Osteoblast (primary cell): ENCODE measurements around the gene RPRD2. TPM values are rescaled to one million over a fixed set of nuclear protein-coding genes. Genes with fewer than 3 reads are reported as not detected.

ENCODE experiments used
- DNase-seq: peaks from one replicate; pipeline ENCODE4 v3.0.0; 2011; ENCODE audit warnings: low spot score, mixed read lengths; ENCODE audit not compliant: insufficient read length; ENCODE audit errors: missing footprints
- H2AFZ ChIP-seq: 2 replicates; pipeline ENCODE4 v1.6.0; 2011; ENCODE audit warnings: mild to moderate bottlenecking, low read length
- H3K27ac ChIP-seq: 2 replicates; pipeline ENCODE4 v1.5.1; 2011; ENCODE audit warnings: mild to moderate bottlenecking, low read depth, low read length, moderate library complexity
- H3K27me3 ChIP-seq: 2 replicates; pipeline ENCODE4 v1.6.0; 2012; ENCODE audit warnings: mild to moderate bottlenecking, control low read depth, inconsistent platforms, low read length, moderate library complexity; ENCODE audit not compliant: insufficient read depth
- H3K36me3 ChIP-seq: 2 replicates; pipeline ENCODE4 v1.5.1; 2011; ENCODE audit warnings: mild to moderate bottlenecking, low read length, control low read depth, moderate library complexity; ENCODE audit not compliant: insufficient read depth
- H3K4me1 ChIP-seq: 2 replicates; pipeline ENCODE4 v1.5.1; 2011; ENCODE audit warnings: mild to moderate bottlenecking, low read length, control low read depth, moderate library complexity; ENCODE audit not compliant: insufficient read depth
- H3K4me2 ChIP-seq: 2 replicates; pipeline ENCODE4 v1.6.0; 2011; ENCODE audit warnings: mild to moderate bottlenecking, low read length; ENCODE audit not compliant: insufficient read depth
- H3K4me3 ChIP-seq: fragments of 200-600 bp; sonication (generic); 3 replicates; pipeline ENCODE4 v1.5.1; 2012; ENCODE audit warnings: mild to moderate bottlenecking, low read length, inconsistent platforms; ENCODE audit not compliant: insufficient read depth
- H3K79me2 ChIP-seq: 2 replicates; pipeline ENCODE4 v1.6.0; 2012; ENCODE audit warnings: mild to moderate bottlenecking, low read length, control low read depth, inconsistent platforms; ENCODE audit not compliant: insufficient read depth
- H3K9me3 ChIP-seq: 2 replicates; pipeline ENCODE4 v1.5.1; 2011; ENCODE audit warnings: low read depth, low read length, control low read depth
- H4K20me1 ChIP-seq: 2 replicates; pipeline ENCODE4 v1.6.0; 2012; ENCODE audit warnings: mild to moderate bottlenecking, low read length, control low read depth; ENCODE audit not compliant: insufficient read depth
- total RNA-seq: library from RNA; depleted of rRNA; stranded (reverse); fragments of >200 nt; gene quantifications from 2 replicates; pipeline ENCODE4 v1.2.3, GENCODE V29; 2012
- TF ChIP-seq, protein P1 (sequence below): IDR thresholded peaks from 2 replicates; pipeline ENCODE4 v1.5.1; 2011; ENCODE audit warnings: mild to moderate bottlenecking, low read depth, low read length, moderate library complexity; ENCODE audit errors: extremely low read depth

The RPRD2 gene
- total RNA-seq, 1 donor = 12.3 TPM

DNA sequence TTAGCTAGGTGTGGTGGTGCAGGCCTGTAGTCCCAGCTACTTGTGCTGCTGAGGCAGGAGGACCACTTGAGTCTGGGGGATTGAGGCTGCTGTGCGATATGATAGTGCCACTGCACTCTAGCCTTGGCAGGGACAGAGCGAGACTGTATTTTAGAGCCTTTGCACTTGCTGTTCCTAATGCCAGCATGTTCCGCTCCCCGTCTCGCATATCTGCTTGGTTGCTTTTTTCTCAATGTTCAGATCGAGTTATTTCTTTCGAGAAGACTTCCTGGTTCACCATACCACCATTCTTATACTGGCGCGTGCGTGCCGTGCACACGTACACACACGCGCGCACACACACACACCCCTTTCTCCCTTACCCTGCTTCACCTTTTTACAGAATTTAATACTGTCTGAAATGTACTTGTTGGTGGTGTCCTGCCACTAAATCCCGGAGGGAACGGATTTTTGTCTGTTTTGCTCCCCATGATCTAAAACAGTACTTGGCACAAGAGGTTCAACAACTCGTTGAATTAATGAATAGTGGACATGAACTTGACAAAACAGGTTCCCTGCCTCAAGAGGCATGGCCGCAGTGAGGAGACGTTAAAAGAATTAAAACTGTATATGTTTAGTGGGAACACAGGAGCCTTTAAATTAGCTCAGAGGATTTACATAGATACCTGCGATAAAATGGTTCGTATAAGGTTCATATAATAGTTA is 1.1 kb upstream of the RPRD2 start:
- Histone ChIP-seq H2AFZ (peak overlapping the region; percentile 98), H3K27me3 (no peaks in the 10 kb centered on the region), H3K4me2 (peak overlapping the region; percentile 99), H4K20me1 (no peaks in the 10 kb centered on the region), H3K4me3 (peak overlapping the region; percentile 95), H3K27ac (peak overlapping the region; percentile 96), H3K9me3 (no peaks in the 10 kb centered on the region), H3K36me3 (no peaks in the 10 kb centered on the region), H3K4me1 (peaks cover 18% of the 10 kb centered on the region), H3K79me2 (peaks cover 32% of the 10 kb centered on the region)
- TF ChIP-seq, protein P1, sequence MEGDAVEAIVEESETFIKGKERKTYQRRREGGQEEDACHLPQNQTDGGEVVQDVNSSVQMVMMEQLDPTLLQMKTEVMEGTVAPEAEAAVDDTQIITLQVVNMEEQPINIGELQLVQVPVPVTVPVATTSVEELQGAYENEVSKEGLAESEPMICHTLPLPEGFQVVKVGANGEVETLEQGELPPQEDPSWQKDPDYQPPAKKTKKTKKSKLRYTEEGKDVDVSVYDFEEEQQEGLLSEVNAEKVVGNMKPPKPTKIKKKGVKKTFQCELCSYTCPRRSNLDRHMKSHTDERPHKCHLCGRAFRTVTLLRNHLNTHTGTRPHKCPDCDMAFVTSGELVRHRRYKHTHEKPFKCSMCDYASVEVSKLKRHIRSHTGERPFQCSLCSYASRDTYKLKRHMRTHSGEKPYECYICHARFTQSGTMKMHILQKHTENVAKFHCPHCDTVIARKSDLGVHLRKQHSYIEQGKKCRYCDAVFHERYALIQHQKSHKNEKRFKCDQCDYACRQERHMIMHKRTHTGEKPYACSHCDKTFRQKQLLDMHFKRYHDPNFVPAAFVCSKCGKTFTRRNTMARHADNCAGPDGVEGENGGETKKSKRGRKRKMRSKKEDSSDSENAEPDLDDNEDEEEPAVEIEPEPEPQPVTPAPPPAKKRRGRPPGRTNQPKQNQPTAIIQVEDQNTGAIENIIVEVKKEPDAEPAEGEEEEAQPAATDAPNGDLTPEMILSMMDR = no peak
- no peak for DNase-seq

DNA sequence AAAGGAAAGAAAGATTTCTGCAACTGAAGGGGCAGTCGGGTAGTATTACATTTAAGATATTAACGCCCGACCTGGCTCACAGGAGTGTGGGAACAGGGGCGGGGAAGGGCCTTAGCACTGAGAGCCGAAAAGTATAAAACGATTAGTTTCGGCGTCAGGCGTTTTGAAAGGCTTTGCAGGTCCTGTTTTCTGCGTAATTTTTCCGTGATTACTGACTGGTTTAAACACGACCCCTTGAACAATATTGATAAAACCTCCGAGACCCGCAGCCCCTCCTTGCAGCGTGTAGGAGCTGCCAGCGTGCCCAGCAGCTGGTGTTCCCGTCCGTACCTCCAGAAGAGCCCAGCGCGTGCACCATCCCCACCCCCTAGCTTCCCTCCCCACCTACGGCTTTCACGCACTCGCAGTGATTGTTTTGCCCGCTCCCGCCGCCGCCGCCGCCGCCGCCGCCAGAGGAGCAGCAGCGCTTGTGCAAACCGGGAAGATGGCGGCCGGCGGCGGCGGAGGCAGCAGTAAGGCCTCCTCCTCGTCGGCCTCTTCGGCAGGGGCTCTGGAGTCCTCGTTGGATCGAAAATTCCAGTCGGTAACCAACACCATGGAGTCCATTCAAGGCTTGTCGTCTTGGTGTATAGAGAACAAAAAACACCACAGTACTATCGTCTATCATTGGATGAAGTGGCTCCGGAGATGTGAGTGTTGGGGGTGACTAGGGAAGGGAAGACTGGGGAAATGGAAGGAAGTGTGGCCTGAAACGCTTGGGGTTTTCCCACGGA is 470 bp downstream of the RPRD2 start:
- Histone ChIP-seq H2AFZ (peak overlapping the region; percentile 97), H3K9me3 (no peaks in the 10 kb centered on the region), H3K27ac (peak overlapping the region; percentile 96), H3K79me2 (peaks cover 45% of the 10 kb centered on the region), H3K4me2 (peak overlapping the region; percentile 99), H4K20me1 (peaks cover 5% of the 10 kb centered on the region), H3K27me3 (no peaks in the 10 kb centered on the region), H3K4me1 (peaks cover 18% of the 10 kb centered on the region), H3K4me3 (peak overlapping the region; percentile 95), H3K36me3 (no peaks in the 10 kb centered on the region)
- DNase-seq = peak; percentile 80
- TF ChIP-seq, protein P1 = no peak

DNA sequence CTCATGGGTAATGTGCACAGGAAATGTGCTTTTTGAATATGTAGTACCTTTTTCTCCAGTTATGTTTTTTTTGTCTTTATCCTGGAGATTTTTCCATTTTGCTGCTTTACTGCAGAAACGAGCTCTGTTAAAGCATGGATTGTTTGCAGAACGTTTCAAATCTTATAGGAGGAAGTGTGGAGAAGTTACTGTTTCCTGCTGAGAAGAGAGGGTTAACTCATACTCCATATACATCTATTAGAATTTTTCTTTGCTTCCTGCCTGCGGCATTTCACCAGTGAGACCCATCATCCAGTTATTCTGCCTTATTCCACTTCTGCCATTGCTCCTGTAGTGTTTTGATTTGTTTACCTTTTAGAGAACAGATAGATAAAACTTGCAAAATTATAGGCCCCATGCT is 2.0 kb downstream of the RPRD2 start:
- Histone ChIP-seq H4K20me1 (peaks cover 8% of the 10 kb centered on the region), H2AFZ (peak overlapping the region; percentile 17), H3K36me3 (no peaks in the 10 kb centered on the region), H3K79me2 (peaks cover 60% of the 10 kb centered on the region), H3K27ac (peak overlapping the region; percentile 96), H3K27me3 (no peaks in the 10 kb centered on the region), H3K4me3 (peak overlapping the region; percentile 95), H3K4me2 (peak overlapping the region; percentile 99), H3K4me1 (peaks cover 18% of the 10 kb centered on the region), H3K9me3 (no peaks in the 10 kb centered on the region)
- DNase-seq = peak; percentile 63
- TF ChIP-seq, protein P1 = no peak
